Embryonic facial prominence (tissue), 1 donor: ENCODE measurements around the gene ATP9B.

ENCODE experiments used
- DNase-seq: peaks from one replicate; pipeline ENCODE4 v3.0.0-alpha.2; 2016; ENCODE audit errors: extremely low spot score

Gene ATP9B

DNA sequence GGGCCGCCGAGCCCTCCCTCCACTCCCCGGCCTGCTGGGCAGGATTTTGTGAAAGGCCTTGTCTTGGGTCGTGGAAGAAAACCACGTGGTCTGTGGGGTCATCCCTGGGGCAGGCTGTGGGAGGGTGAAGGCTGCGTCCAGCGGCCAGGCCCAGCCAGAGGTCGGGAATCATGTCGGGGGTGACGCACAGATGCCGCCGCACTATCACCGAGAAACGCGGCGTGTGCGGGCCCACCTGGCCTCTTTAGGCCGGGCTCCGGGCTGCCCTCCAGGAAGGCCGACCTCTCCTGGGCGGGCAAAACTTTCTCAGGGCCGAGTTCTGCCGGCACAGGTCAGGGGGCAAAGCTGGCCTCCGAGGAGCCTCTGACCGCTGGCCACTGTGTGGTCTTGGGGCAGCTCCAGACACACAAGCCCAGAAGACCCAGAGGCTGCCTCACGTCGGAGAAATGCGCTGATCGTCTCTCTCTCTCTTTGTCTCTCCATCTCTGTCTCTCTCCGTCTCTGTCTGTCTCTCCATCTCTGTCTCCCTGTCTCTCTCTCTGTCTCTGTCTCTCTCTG, 354.9 kb downstream of the ATP9B start:
- DNase-seq: no peak

DNA sequence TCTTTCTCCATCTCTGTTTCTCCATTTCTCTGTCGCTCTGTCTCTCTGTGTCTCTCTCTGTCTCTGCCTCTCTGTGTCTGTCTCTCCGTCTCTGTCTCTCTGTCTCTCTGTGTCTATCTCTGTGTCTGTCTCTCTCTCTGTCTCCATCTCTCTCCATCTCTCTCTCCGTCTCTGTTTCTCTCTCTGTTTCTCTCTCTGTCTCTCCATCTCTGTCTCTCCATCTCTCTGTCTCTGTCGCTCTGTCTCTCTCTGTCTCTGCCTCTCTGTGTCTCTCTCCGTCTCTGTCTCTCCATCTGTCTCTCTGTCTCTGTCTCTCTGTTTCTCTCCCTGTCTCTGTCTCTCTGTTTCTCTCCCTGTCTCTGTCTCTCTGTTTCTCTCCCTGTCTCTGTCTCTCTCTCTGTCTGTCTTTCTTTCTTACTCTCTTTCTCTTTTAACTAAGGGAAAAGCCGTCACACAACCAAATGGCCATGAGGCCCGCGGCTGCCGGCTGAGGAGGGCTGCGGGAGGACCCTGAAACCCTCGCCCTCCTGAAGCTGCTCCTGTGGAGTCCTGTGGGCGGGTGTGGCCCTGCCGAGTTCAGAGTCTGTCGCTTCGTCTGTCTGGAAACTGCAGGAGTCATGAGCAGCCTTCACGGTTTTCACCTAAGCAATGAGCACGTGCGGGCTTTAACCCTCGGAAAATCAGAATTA, 355.8 kb downstream of the ATP9B start:
- DNase-seq: no peak

DNA sequence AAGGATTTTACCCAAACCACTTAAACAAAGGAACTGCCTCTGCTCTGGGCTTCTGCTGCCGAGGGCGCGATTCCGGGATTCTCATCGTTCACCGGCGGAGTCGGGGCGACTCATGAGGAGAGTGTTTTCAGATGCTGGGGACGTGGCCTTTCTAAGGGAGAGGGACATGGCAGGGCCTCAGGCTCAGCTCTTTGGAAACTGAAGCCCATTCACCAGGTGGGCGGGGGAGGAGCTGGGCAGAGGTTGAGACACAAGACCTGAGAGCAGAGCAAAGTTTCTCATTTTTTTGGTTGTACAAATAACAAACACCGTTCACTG, 356.3 kb downstream of the ATP9B start:
- no peak for DNase-seq

DNA sequence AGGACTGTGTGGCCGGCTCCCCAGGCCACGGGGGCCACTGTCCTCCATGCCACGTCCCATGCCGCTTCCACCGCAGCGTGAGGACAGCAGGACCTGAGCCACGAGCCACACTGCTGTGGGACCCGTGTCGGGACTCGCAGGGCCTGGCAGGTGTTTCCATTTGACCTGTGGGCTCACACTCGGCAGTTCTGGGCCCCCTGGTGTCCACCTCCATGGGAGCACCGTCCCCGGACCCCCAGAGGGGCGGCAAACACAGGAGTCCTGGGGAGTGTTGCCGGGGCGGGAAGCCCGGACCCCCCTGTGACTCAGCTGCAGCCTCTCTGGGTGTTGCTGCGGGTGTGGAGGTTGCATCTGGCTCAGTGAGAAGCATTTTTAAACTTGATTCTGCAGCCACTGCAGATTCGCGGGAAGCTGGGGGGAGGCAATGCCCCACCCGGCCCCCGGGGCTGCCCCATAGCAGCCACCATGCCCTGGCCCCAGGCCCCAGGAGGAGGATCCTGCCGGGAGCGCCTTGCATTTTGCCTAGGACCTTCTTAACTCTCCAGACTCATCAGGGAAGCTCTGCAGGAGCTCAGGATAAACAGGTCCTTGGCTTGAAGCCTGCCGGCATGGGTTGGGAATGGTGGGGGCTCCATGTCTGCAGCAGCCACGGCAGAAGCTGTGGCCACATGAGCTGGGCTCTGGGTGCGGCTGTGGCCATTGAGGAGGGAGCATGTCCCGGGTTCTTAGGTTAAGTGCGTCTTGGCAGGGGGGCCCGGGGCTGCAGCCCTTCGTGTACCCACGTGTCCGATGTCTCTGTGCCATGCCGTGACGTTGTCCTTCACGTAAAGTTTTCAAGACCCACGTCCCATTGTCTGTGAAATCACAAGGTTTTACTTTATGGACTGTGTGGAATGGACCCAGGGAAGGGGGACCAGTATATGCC, 357.4 kb downstream of the ATP9B start:
- DNase-seq: no peak

DNA sequence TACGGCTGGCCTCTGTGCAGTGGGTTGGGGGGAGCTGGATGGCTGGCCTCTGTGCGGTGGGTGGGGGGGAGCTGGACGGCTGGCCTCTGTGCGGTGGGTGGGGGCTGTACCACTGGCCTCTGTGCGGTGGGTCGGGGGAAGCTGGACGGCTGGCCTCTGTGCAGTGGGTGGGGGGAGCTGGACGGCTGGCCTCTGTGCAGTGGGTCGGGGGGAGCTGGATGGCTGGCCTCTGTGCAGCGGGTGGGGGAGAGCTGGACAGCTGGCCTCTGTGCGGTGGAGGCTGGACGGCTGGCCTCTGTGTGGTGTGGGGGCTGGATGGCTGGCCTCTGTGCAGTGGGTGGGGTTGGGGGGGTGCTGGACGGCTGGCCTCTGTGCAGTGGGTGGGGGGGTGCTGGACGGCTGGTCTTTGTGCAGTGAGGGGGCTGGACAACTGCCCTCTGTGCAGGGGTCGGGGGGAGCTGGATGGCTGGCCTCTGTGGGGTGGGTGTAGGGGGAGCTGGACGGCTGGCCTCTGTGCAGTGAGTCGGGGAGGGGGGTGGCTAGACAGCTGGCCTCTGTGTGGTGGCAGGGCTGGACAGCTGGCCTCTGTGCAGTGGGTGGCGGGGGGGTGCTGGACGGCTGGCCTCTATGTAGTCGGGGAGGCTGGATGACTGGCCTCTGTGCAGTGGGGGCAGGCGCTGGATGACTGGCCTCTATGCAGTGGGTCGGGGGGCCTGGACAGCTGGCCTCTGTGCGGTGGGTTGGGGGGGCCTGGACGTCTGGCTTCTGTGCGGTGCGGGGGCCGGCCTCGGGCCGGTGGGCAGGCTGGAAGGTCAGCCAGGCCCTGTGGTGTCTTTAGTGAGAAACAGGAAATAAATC, 358.4 kb downstream of the ATP9B start:
- DNase-seq: no peak
